ENCODE measurements around the gene KRTAP10-6.
"Not testable (repeated sequence)": the region's sequence is repeated elsewhere in the genome, so short reads cannot be mapped to it uniquely, and the experiment has no call there.

KRTAP10-6 gene

DNA sequence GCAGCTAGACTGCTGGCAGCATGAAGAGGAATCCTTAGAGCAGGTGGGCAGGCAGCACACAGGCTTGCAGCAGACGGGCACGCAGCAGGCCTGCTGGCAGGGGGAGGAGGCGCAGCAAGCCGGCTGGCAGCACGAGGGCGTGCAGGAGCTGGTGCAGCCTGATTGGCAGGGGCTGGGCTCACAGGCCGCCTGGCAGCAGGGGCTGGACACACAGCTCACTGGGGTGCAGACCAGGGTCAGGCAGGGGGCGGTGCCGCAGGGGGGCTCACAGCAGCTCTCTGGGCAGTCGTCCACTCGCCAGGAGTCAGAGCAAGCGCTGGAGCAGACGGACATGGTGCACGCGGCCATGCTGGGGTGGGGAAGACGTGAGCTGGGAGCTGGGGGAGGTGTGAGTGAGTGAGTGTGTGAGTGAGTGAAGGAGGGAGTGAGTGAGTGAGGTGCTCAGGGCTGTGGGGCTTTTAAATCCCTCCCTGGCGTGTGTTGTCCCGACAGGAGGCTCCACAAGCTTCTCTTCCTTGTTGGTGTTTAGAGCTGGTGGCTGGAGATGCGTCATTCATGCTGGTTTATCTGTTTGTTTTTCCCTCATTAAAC is 12.0 kb downstream of the KRTAP10-6 start, which contains the start of gene KRTAP10-5:
Gene KRTAP10-5, minus strand, starts transcription at position 374 of the 591 bp plus-strand sequence. Its CDS starts 26 bp downstream, at position 348.
- not testable (repeated sequence) for H3K4me1 ChIP-seq (ENCODE audit: control insufficient read depth in 5 of 5, insufficient read depth in 5 of 5, low read length in 5 of 5); H3K4me3 ChIP-seq (ENCODE audit: low read depth in 1 of 5, low read length in 5 of 5); H3K27ac ChIP-seq (ENCODE audit: low read depth, low read length); H3K27me3 ChIP-seq (ENCODE audit: control insufficient read depth in 5 of 5, insufficient read depth in 4 of 5, low read length in 5 of 5); H3K9ac ChIP-seq (ENCODE audit: low read length in 5 of 5); H3K36me3 ChIP-seq (ENCODE audit: control insufficient read depth in 5 of 5, insufficient read depth in 5 of 5, low read length in 5 of 5)
- H3K9me3 ChIP-seq (ENCODE audit: control insufficient read depth in 5 of 5, low read length in 5 of 5), result peaks cover 7 to 33% (median 29%) of the 10 kb centered on the region in 5 donors

DNA sequence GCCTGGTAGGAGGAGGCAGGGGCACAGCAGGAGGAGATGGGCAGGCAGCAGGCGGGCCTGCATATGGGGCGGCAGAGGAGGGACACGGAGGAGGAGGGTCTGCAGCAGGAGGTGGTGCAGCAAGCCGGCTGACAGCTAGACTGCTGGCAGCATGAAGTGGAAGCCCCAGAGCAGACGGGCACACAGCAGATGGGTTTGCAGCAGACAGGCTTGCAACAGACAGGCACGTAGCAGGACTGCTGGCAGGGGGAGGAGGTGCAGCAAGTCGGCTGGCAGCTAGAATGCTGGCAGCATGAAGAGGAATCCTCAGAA is 12.5 kb downstream of the KRTAP10-6 start:
- H3K9me3 ChIP-seq (ENCODE audit: control insufficient read depth in 5 of 5, low read length in 5 of 5), result peaks cover 7 to 33% (median 29%) of the 10 kb centered on the region in 5 donors
- H3K4me1 ChIP-seq (ENCODE audit: control insufficient read depth in 5 of 5, insufficient read depth in 5 of 5, low read length in 5 of 5), result no peaks in the 10 kb centered on the region
- H3K4me3 ChIP-seq (ENCODE audit: low read depth in 1 of 5, low read length in 5 of 5), result no peak overlapping the region
- no peaks in the 10 kb centered on the region for H3K36me3 ChIP-seq (ENCODE audit: control insufficient read depth in 5 of 5, insufficient read depth in 5 of 5, low read length in 5 of 5)
- peaks cover 0 to 9% (median 6%) of the 10 kb centered on the region in 5 donors for H3K27me3 ChIP-seq (ENCODE audit: control insufficient read depth in 5 of 5, insufficient read depth in 4 of 5, low read length in 5 of 5)
- H3K27ac ChIP-seq (ENCODE audit: low read depth, low read length), result no peak overlapping the region
- no peak overlapping the region for H3K9ac ChIP-seq (ENCODE audit: low read length in 5 of 5)

DNA sequence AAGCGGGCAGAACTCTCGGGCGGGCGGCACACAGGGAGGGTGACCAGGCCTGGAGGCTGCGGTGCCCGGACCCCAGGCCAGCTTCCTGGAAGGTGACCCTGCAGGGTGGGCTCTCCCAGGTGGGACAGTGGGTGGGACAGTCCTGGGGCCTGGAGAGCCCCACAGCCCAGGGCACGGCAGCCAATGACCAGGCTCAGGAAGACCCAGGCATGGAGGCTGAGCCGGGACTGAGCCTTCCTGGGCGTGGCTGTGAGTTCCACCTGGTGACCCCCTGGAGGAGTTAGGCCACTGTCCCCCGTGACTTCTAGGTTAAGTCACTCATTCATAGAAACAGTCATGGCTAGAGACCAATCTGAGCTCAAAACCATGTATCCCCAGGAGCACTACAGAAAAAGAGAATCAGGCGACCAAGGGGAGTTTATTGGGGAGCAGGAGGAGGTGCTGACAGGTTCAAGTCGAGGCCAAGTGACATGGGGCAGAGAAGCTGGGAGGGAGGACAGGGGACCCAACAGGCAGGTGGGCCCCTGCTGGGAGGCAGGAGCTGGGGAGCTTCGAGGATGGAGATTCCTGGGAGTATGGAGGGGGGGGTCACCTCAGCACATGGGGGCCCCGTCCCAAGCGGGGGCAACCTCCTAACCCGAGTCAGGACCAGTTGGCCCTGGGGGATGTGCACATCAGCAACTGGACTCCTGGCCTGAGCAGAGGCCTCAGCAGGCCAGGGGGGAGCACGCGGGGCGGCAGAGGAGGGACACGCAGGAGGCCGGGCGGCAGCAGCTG is 13.1 kb downstream of the KRTAP10-6 start:
- no peak overlapping the region for H3K27ac ChIP-seq (ENCODE audit: low read depth, low read length)
- H3K36me3 ChIP-seq (ENCODE audit: control insufficient read depth in 5 of 5, insufficient read depth in 5 of 5, low read length in 5 of 5), result no peaks in the 10 kb centered on the region
- H3K4me1 ChIP-seq (ENCODE audit: control insufficient read depth in 5 of 5, insufficient read depth in 5 of 5, low read length in 5 of 5), result peaks cover 0 to 4% (median 0%) of the 10 kb centered on the region in 5 donors
- no peak overlapping the region for H3K9ac ChIP-seq (ENCODE audit: low read length in 5 of 5)
- H3K27me3 ChIP-seq (ENCODE audit: control insufficient read depth in 5 of 5, insufficient read depth in 4 of 5, low read length in 5 of 5), result peaks cover 0 to 12% (median 6%) of the 10 kb centered on the region in 5 donors
- H3K9me3 ChIP-seq (ENCODE audit: control insufficient read depth in 5 of 5, low read length in 5 of 5), result peaks cover 7 to 33% (median 29%) of the 10 kb centered on the region in 5 donors
- no peak overlapping the region for H3K4me3 ChIP-seq (ENCODE audit: low read depth in 1 of 5, low read length in 5 of 5)

DNA sequence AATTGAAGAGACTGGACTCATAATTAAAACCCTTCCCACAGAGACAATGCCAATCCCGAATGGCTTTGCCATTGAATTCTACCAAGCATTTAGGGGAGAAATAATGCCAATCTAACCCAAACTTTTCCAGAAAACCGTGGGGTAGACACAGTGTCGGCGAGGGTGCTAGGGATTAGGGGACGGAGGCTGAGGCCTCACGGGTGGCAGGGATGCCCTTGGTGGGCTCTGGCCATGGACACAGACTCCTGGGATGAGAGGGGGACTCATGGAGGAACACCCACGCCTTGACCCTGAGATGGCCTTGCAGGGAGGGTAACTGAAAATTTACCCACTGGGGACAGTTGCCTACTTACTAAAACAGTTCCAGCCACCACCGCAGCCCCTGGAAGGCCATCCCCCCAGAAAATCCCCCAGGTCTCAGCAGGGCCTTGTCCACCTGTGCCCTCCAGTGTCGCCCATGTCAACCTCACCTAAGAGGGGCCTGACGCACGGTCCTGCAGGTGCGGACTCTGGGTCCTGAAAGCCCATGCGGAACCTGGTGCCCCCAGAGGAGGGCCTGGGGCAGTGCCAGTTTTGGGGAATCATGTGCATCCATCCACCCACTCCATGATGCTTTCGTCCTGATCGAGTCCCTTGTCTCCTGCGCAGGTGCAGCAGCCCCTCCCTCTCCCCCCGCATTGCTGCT is 13.8 kb downstream of the KRTAP10-6 start:
- Histone ChIP-seq H3K9ac (ENCODE audit: low read length in 5 of 5) (no peak overlapping the region), H3K4me1 (ENCODE audit: control insufficient read depth in 5 of 5, insufficient read depth in 5 of 5, low read length in 5 of 5) (peaks cover 0 to 4% (median 0%) of the 10 kb centered on the region in 5 donors), H3K27ac (ENCODE audit: low read depth, low read length) (no peak overlapping the region), H3K27me3 (ENCODE audit: control insufficient read depth in 5 of 5, insufficient read depth in 4 of 5, low read length in 5 of 5) (peaks cover 0 to 6% (median 4%) of the 10 kb centered on the region in 5 donors), H3K4me3 (ENCODE audit: low read depth in 1 of 5, low read length in 5 of 5) (no peak overlapping the region), H3K36me3 (ENCODE audit: control insufficient read depth in 5 of 5, insufficient read depth in 5 of 5, low read length in 5 of 5) (no peaks in the 10 kb centered on the region), H3K9me3 (ENCODE audit: control insufficient read depth in 5 of 5, low read length in 5 of 5) (peaks cover 7 to 33% (median 29%) of the 10 kb centered on the region in 5 donors)

DNA sequence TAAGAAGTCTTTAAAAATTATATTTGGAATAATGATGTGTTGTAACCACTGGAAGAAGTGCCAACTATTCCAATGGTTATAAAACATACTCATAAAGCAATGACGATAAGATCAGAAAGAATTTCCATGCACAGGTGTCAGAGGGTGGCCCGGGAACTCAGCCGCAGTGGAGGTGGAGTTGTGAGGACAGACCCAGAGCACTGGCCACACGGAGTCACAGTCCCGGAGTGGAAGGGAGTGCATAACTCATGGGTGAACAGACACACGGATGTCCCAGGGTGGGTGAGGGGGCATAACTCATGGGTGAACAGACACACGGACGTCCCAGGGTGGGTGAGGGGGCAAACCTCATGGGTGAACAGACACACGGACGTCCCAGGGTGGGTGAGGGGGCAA is 16.3 kb downstream of the KRTAP10-6 start:
- H3K9me3 ChIP-seq (ENCODE audit: control insufficient read depth in 5 of 5, low read length in 5 of 5), result peaks cover 7 to 40% (median 31%) of the 10 kb centered on the region in 5 donors

DNA sequence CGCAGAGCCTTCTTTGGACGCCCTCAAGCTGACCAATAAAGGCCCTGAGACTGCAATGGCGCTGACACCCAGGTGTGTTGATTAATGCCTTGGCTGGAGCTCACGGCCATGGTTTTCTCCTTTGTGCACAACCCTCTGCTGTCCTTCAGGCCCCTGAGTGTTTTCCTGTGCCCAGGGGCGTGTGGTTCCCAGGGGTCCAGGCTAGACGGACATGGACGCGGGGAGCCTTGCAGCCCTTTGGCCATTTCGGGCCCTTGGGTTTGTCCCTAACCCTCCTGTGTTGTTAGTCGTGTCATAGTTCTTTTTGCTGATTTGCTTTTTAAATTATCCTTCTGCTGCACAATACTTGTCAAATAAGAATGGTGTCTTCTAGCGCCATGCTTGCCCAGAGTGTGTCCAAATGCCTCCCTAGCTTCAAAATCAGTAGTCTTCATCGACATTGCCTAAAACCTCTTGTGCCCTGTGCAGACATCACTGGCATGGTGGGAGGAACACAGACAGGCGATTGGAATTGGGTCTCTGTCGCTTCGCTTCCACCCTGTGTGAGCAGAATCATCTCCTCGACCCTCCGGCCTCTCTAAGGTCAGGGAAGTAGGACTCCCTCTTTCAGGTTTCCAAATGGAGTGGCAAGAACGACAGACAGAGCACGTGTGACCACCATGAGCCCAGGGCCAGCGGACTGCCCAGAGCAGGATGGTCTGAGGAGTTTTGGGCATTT is 16.8 kb downstream of the KRTAP10-6 start:
- H3K9me3 ChIP-seq (ENCODE audit: control insufficient read depth in 5 of 5, low read length in 5 of 5), result peaks cover 7 to 40% (median 28%) of the 10 kb centered on the region in 5 donors
- peaks cover 0 to 4% (median 0%) of the 10 kb centered on the region in 5 donors for H3K4me1 ChIP-seq (ENCODE audit: control insufficient read depth in 5 of 5, insufficient read depth in 5 of 5, low read length in 5 of 5)
- H3K27me3 ChIP-seq (ENCODE audit: control insufficient read depth in 5 of 5, insufficient read depth in 4 of 5, low read length in 5 of 5), result peaks cover 0 to 6% (median 4%) of the 10 kb centered on the region in 5 donors
- H3K27ac ChIP-seq (ENCODE audit: low read depth, low read length), result no peak overlapping the region
- no peaks in the 10 kb centered on the region for H3K36me3 ChIP-seq (ENCODE audit: control insufficient read depth in 5 of 5, insufficient read depth in 5 of 5, low read length in 5 of 5)
- no peak overlapping the region for H3K4me3 ChIP-seq (ENCODE audit: low read depth in 1 of 5, low read length in 5 of 5)
- H3K9ac ChIP-seq (ENCODE audit: low read length in 5 of 5), result no peak overlapping the region

More for the DNA sequence above, 16.3 kb downstream of the KRTAP10-6 start:
- H3K27ac ChIP-seq (ENCODE audit: low read depth, low read length), result no peak overlapping the region
- H3K27me3 ChIP-seq (ENCODE audit: control insufficient read depth in 5 of 5, insufficient read depth in 4 of 5, low read length in 5 of 5), result peaks cover 0 to 6% (median 4%) of the 10 kb centered on the region in 5 donors
- H3K36me3 ChIP-seq (ENCODE audit: control insufficient read depth in 5 of 5, insufficient read depth in 5 of 5, low read length in 5 of 5), result no peaks in the 10 kb centered on the region
- no peak overlapping the region for H3K4me3 ChIP-seq (ENCODE audit: low read depth in 1 of 5, low read length in 5 of 5)
- peaks cover 0 to 4% (median 0%) of the 10 kb centered on the region in 5 donors for H3K4me1 ChIP-seq (ENCODE audit: control insufficient read depth in 5 of 5, insufficient read depth in 5 of 5, low read length in 5 of 5)
- no peak overlapping the region for H3K9ac ChIP-seq (ENCODE audit: low read length in 5 of 5)

DNA sequence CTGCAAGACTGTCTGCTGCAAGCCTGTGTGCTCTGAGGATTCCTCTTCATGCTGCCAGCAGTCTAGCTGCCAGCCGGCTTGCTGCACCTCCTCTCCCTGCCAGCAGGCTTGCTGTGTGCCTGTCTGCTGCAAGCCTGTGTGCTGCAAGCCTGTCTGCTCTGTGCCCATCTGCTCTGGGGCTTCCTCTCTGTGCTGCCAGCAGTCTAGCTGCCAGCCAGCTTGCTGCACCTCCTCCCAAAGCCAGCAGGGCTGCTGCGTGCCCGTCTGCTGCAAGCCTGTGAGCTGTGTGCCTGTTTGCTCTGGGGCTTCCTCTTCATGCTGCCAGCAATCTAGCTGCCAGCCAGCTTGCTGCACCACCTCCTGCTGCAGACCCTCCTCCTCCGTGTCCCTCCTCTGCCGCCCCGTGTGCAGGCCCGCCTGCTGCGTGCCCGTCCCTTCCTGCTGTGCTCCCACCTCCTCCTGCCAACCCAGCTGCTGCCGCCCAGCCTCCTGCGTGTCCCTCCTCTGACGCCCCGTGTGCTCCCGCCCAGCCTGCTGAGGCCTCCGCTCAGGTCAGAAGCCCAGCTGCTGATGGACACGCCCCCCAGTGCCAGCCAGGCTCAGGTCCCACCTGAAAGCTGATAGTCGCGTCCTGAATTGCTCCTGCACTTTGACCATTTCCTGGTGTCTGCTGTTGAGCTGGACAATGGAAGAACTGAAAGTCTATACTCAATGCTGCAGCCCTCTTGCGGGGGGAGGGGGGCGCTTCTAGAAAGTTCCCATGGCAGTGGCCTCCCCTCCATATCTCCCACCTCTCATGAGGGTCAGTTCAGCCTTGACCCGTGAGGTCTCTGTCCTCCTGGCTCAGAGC is 17.6 kb downstream of the KRTAP10-6 start:
- peaks cover 7 to 36% (median 23%) of the 10 kb centered on the region in 5 donors for H3K9me3 ChIP-seq (ENCODE audit: control insufficient read depth in 5 of 5, low read length in 5 of 5)
- H3K9ac ChIP-seq (ENCODE audit: low read length in 5 of 5), result no peak overlapping the region
- H3K4me3 ChIP-seq (ENCODE audit: low read depth in 1 of 5, low read length in 5 of 5), result no peak overlapping the region
- peaks cover 0 to 4% (median 0%) of the 10 kb centered on the region in 5 donors for H3K4me1 ChIP-seq (ENCODE audit: control insufficient read depth in 5 of 5, insufficient read depth in 5 of 5, low read length in 5 of 5)
- peaks cover 0 to 12% (median 4%) of the 10 kb centered on the region in 5 donors for H3K27me3 ChIP-seq (ENCODE audit: control insufficient read depth in 5 of 5, insufficient read depth in 4 of 5, low read length in 5 of 5)
- no peak overlapping the region for H3K27ac ChIP-seq (ENCODE audit: low read depth, low read length)
- H3K36me3 ChIP-seq (ENCODE audit: control insufficient read depth in 5 of 5, insufficient read depth in 5 of 5, low read length in 5 of 5), result no peaks in the 10 kb centered on the region

DNA sequence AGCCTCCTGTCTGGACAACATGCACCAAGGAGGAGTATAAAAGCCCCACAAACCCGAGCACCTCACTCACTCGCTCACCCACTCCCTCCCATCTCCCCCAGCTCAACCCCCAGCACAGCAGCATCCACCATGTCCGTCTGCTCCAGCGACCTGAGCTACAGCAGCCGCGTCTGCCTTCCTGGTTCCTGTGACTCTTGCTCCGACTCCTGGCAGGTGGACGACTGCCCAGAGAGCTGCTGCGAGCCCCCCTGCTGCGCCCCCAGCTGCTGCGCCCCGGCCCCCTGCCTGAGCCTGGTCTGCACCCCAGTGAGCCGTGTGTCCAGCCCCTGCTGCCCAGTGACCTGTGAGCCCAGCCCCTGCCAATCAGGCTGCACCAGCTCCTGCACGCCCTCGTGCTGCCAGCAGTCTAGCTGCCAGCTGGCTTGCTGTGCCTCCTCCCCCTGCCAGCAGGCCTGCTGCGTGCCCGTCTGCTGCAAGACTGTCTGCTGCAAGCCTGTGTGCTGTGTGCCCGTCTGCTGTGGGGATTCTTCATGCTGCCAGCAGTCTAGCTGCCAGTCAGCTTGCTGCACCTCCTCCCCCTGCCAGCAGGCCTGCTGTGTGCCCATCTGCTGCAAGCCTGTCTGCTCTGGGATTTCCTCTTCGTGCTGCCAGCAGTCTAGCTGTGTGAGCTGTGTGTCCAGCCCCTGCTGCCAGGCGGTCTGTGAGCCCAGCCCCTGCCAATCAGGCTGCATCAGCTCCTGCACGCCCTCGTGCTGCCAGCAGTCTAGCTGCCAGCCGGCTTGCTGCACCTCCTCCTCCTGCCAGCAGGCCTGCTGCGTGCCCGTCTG is 18.5 kb downstream of the KRTAP10-6 start, which contains the start of gene KRTAP10-4:
Gene KRTAP10-4, plus strand, starts transcription at position 100 of the 827 bp plus-strand sequence. Its CDS starts 30 bp downstream, at position 130.
- H3K4me3 ChIP-seq (ENCODE audit: low read depth in 1 of 5, low read length in 5 of 5); H3K27ac ChIP-seq (ENCODE audit: low read depth, low read length): not testable (repeated sequence)

More for the DNA sequence above, 18.5 kb downstream of the KRTAP10-6 start, which contains the start of gene KRTAP10-4:
- Histone ChIP-seq H3K9me3 (ENCODE audit: control insufficient read depth in 5 of 5, low read length in 5 of 5) (peaks cover 7 to 36% (median 23%) of the 10 kb centered on the region in 5 donors), H3K27me3 (ENCODE audit: control insufficient read depth in 5 of 5, insufficient read depth in 4 of 5, low read length in 5 of 5) (peaks cover under 1 to 15% (median 5%) of the 10 kb centered on the region in 5 donors)
- H3K4me1 ChIP-seq (ENCODE audit: control insufficient read depth in 5 of 5, insufficient read depth in 5 of 5, low read length in 5 of 5); H3K36me3 ChIP-seq (ENCODE audit: control insufficient read depth in 5 of 5, insufficient read depth in 5 of 5, low read length in 5 of 5); H3K9ac ChIP-seq (ENCODE audit: low read length in 5 of 5): not testable (repeated sequence)
